Fibroblast of lung (primary cell): ENCODE results near the gene CCR1. TPM values are rescaled to one million over a fixed set of nuclear protein-coding genes. Genes with fewer than 3 reads are reported as not detected.
A peak's percentile ranks its signal among the peaks of the same experiment; 100 is the strongest.

ENCODE experiments used
- DNase-seq, 2 donors: peaks; one replicate each; pipeline versions ENCODE4 v3.0.0 to v3.0.0-alpha.2; 2010; ENCODE audit warnings: low read depth in 2 of 2
- H2AFZ ChIP-seq: 2 replicates; pipeline ENCODE4 v1.5.1; 2012; ENCODE audit warnings: low read length, control low read depth, inconsistent platforms
- H3K27ac ChIP-seq: 2 replicates; pipeline ENCODE4 v1.5.1; 2011; ENCODE audit warnings: low read length, control low read depth; ENCODE audit not compliant: insufficient read depth
- H3K27me3 ChIP-seq: 2 replicates; pipeline ENCODE4 v1.5.1; 2011; ENCODE audit warnings: mild to moderate bottlenecking, low read length; ENCODE audit not compliant: control insufficient read depth, insufficient read depth
- H3K36me3 ChIP-seq: 2 replicates; pipeline ENCODE4 v1.5.1; 2011; ENCODE audit warnings: low read length; ENCODE audit not compliant: control insufficient read depth, insufficient read depth
- H3K4me1 ChIP-seq: 2 replicates; pipeline ENCODE4 v1.5.1; 2011; ENCODE audit warnings: low read length; ENCODE audit not compliant: control insufficient read depth, insufficient read depth; ENCODE audit errors: extremely low read depth
- H3K4me2 ChIP-seq: 2 replicates; pipeline ENCODE4 v1.5.1; 2011; ENCODE audit warnings: low read length, control low read depth; ENCODE audit not compliant: insufficient read depth; ENCODE audit errors: extremely low read depth
- H3K4me3 ChIP-seq, 4 experiments: fragments of 200-600 bp in 1 of 4; sonication (generic) in 1 of 4; replicated peaks in 1 of 4; 2 replicates each; pipeline ENCODE4 v1.5.1; 2011 to 2016; ENCODE audit warnings: low read length in 4 of 4, low read depth in 3 of 4, mild to moderate bottlenecking in 3 of 4, control low read depth in 2 of 4, inconsistent platforms in 1 of 4, mixed read lengths in 1 of 4; ENCODE audit not compliant: insufficient read depth in 1 of 4; ENCODE audit errors: control extremely low read depth in 1 of 4
- H3K79me2 ChIP-seq: 2 replicates; pipeline ENCODE4 v1.5.1; 2012; ENCODE audit warnings: mild to moderate bottlenecking, low read length, inconsistent platforms; ENCODE audit not compliant: control insufficient read depth, insufficient read depth
- H3K9ac ChIP-seq: 2 replicates; pipeline ENCODE4 v1.5.1; 2011; ENCODE audit warnings: mild to moderate bottlenecking, low read length, control low read depth; ENCODE audit not compliant: insufficient read depth
- H3K9me3 ChIP-seq: 2 replicates; pipeline ENCODE4 v1.5.1; 2012; ENCODE audit warnings: low read depth, low read length; ENCODE audit not compliant: control insufficient read depth, insufficient read depth
- H4K20me1 ChIP-seq: 2 replicates; pipeline ENCODE4 v1.5.1; 2011; ENCODE audit warnings: low read length; ENCODE audit not compliant: control insufficient read depth, insufficient read depth; ENCODE audit errors: extremely low read depth
- CTCF ChIP-seq, 2 donors: IDR thresholded peaks in 1 of 2; conservative IDR thresholded peaks in 1 of 2; 1 replicate in 1 of 2; 2 replicates in 1 of 2; pipeline ENCODE4 v1.5.1; 2011 to 2012; ENCODE audit warnings: low read length in 2 of 2, control low read depth in 1 of 2, inconsistent platforms in 1 of 2, low read depth in 1 of 2, mild to moderate bottlenecking in 1 of 2
- EZH2 ChIP-seq: IDR thresholded peaks from 2 replicates; pipeline ENCODE4 v1.5.1; 2012; ENCODE audit warnings: low read length, control low read depth, mild to moderate bottlenecking; ENCODE audit errors: missing control alignments
- polyA plus RNA-seq, 2 donors: library from polyadenylated mRNA; depleted of rRNA in 1 of 2; stranded (reverse) in 1 of 2; unstranded in 1 of 2; fragments of >200 nt; gene quantifications; 2 replicates each; pipeline ENCODE4 v1.2.1, GENCODE V29; 2011 to 2012; ENCODE audit warnings: missing spikeins in 1 of 2
- total RNA-seq: library from RNA; depleted of rRNA; stranded (reverse); fragments of >200 nt; gene quantifications from 2 replicates; pipeline ENCODE4 v1.2.1, GENCODE V29; 2014

CCR1 gene
- total and polyA plus RNA-seq, 2 donors (not counting 1 experiment from before 2014, with no cell fraction given), result 6.6 to 9.9 TPM

GRCh38 chr3:46184469-46184868 lies 23.6 kb downstream of the CCR1 start:
- Histone ChIP-seq H3K9me3 (no peaks in the 10 kb centered on the region), H3K27me3 (no peaks in the 10 kb centered on the region), H4K20me1 (no peaks in the 10 kb centered on the region), H3K36me3 (no peaks in the 10 kb centered on the region), H3K4me3 (no peak overlapping the region), H3K4me2 (no peak overlapping the region), H3K9ac (no peak overlapping the region), H3K79me2 (no peaks in the 10 kb centered on the region), H3K27ac (no peak overlapping the region), H3K4me1 (peaks cover 2% of the 10 kb centered on the region), H2AFZ (no peak overlapping the region)
- DNase-seq, result peak; percentile 52 to 70
- TF ChIP-seq CTCF (conservative IDR thresholded peaks at IDR 0.05 in 1 of 2, IDR thresholded peaks at IDR 0.05 in 1 of 2; ENCODE audit: low read depth in 1 of 2, low read length in 2 of 2) (no peak), EZH2 (no peak)

GRCh38 chr3:46183330-46183729 lies 24.8 kb downstream of the CCR1 start:
- Histone ChIP-seq H2AFZ (no peak overlapping the region), H3K27ac (no peak overlapping the region), H3K27me3 (no peaks in the 10 kb centered on the region), H3K9ac (no peak overlapping the region), H3K4me2 (no peak overlapping the region), H3K4me3 (no peak overlapping the region), H3K4me1 (peaks cover 2% of the 10 kb centered on the region), H4K20me1 (no peaks in the 10 kb centered on the region), H3K79me2 (no peaks in the 10 kb centered on the region), H3K9me3 (no peaks in the 10 kb centered on the region), H3K36me3 (no peaks in the 10 kb centered on the region)
- TF ChIP-seq EZH2 (no peak), CTCF (conservative IDR thresholded peaks at IDR 0.05 in 1 of 2, IDR thresholded peaks at IDR 0.05 in 1 of 2; ENCODE audit: low read depth in 1 of 2, low read length in 2 of 2) (no peak)
- no peak for DNase-seq

DNA sequence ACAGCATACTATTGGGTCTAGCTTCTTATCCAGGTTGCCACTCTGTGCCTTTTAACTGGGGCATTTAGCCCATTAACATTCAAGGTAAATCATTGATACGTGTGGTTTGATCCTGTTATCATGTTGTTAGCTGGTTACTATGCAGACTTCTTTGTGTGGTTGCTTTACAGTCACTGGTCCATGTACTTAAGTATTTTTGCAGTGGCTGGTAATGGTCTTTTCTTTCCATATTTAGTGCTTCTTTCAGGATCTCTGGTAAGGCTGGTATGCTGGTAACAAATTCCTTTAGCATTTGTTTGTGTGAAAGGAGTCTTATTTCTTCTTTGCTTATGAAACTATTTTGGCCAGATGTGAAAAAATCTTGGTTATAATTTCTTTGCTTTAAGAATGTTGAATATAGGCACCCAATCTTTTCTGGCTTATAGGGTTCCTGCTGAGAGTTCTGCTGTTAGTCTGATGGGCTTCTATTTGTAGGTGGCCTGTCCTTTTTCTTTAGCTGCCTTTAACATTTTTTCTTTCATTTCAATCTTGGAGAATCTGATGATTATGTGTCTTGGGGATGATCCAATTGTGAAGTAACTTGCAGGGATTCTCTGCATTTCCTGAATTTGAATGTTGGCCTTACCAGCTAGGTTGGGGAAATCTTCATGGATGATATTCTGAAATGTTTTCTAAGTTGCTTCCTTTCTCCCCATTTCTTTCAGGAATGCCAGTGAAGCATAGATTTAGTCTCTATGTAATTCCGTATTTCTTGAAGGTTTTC lies 39.3 kb downstream of the CCR1 start:
- Histone ChIP-seq H4K20me1 (no peaks in the 10 kb centered on the region), H3K4me1 (peaks cover 2% of the 10 kb centered on the region), H3K79me2 (no peaks in the 10 kb centered on the region), H3K9me3 (no peaks in the 10 kb centered on the region), H3K27ac (no peak overlapping the region), H3K4me2 (no peak overlapping the region), H3K4me3 (no peak overlapping the region), H3K9ac (no peak overlapping the region), H3K27me3 (peaks cover 3% of the 10 kb centered on the region), H2AFZ (no peak overlapping the region), H3K36me3 (no peaks in the 10 kb centered on the region)
- TF ChIP-seq EZH2 (no peak), CTCF (conservative IDR thresholded peaks at IDR 0.05 in 1 of 2, IDR thresholded peaks at IDR 0.05 in 1 of 2; ENCODE audit: low read depth in 1 of 2, low read length in 2 of 2) (no peak)
- DNase-seq, result peak; percentile 23 to 52
